Skeletal muscle tissue (tissue), 4 donors: ENCODE measurements around the gene USP35. TPM values are rescaled to one million over a fixed set of nuclear protein-coding genes. Genes with fewer than 3 reads are reported as not detected.

Source experiments
- H3K27ac ChIP-seq: one replicate; pipeline ENCODE4 v1.7.0; 2013; ENCODE audit warnings: mild to moderate bottlenecking, low read depth, low read length, inconsistent platforms
- H3K27me3 ChIP-seq, 3 donors: one replicate each; pipeline ENCODE4 v1.7.0; 2013; ENCODE audit warnings: low read length in 3 of 3; ENCODE audit not compliant: control insufficient read depth in 3 of 3, insufficient read depth in 3 of 3
- H3K36me3 ChIP-seq, 3 donors: one replicate each; pipeline ENCODE4 v1.7.0; 2013; ENCODE audit warnings: low read length in 3 of 3; ENCODE audit not compliant: control insufficient read depth in 3 of 3, insufficient read depth in 3 of 3
- H3K4me1 ChIP-seq, 3 donors: one replicate each; pipeline ENCODE4 v1.7.0; 2013; ENCODE audit warnings: low read length in 3 of 3, mild to moderate bottlenecking in 3 of 3; ENCODE audit not compliant: control insufficient read depth in 3 of 3, insufficient read depth in 3 of 3
- H3K4me3 ChIP-seq, 3 donors: one replicate each; pipeline ENCODE4 v1.7.0; 2013; ENCODE audit warnings: low read length in 3 of 3
- H3K9ac ChIP-seq, 3 donors: one replicate each; pipeline ENCODE4 v1.7.0; 2013; ENCODE audit warnings: low read length in 3 of 3, mild to moderate bottlenecking in 3 of 3, moderate library complexity in 2 of 3, low read depth in 1 of 3
- H3K9me3 ChIP-seq, 3 donors: one replicate each; pipeline ENCODE4 v1.7.0; 2013; ENCODE audit warnings: low read length in 3 of 3; ENCODE audit not compliant: control insufficient read depth in 3 of 3
- total RNA-seq: library from RNA; depleted of rRNA; stranded (reverse); fragments of >200 nt; gene quantifications from one replicate; pipeline ENCODE4 v1.2.3, GENCODE V29; 2014
- donor health status: Osteomylitis.

USP35 gene
- total RNA-seq, 1 donor from 2014 or later: 4.7 TPM

DNA sequence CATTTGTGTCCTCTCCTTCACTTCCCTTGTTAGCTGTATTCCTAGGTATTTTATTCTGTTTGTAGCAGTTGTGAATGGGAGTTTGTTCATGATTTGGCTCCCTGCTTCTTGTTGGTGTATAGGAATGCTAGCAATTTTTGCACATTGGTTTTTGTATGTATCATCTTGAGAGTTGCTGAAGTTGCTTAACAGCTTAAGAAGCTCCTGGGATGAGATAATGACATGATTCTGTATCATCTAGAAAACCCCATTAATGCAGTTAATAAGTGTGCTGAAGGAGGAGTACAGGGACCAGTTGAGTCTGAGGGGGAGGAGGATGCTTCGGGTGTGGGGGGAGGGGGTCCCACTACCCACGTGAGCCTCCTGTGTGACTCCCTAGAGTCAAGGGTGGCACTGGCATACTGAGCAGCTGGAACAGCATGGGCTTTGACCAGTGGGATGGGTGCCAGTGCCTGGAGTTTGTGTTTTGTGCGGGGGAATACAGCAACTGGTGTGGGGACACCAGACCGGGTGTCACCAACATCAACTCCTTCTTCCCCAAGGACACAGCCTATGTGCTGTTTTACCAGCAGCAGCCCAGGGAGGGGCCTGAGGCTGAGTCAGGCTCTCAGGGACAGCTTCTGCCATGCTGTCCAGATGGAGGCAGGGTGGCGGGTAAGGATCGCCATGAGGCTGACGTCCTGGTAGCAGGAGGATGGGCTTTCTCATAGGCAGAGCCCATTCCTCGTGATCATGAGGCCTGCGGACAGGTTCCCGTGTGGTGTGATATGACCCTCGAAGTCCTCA lies 24.1 kb downstream of the USP35 start:
- H3K27ac ChIP-seq: no peak overlapping the region
- H3K27me3 ChIP-seq: no peaks in the 10 kb centered on the region
- H3K9ac ChIP-seq: no peak overlapping the region
- no peaks in the 10 kb centered on the region for H3K9me3 ChIP-seq
- peaks cover 0 to 14% (median 9%) of the 10 kb centered on the region in 3 donors for H3K4me1 ChIP-seq
- H3K4me3 ChIP-seq: no peak overlapping the region
- peaks cover 13 to 35% (median 33%) of the 10 kb centered on the region in 3 donors for H3K36me3 ChIP-seq

- H3K27ac ChIP-seq: no peak overlapping the region
- H3K27me3 ChIP-seq: no peaks in the 10 kb centered on the region
- peaks cover 0 to 5% (median 0%) of the 10 kb centered on the region in 3 donors for H3K4me1 ChIP-seq
- H3K9me3 ChIP-seq: no peaks in the 10 kb centered on the region
- H3K4me3 ChIP-seq: no peak overlapping the region
- H3K9ac ChIP-seq: no peak overlapping the region
- H3K36me3 ChIP-seq: peaks cover 19 to 38% (median 34%) of the 10 kb centered on the region in 3 donors
Measured at GRCh38 chr11:78213526-78214330, 25.0 kb downstream of the USP35 start.

- no peaks in the 10 kb centered on the region for H3K9me3 ChIP-seq
- H3K9ac ChIP-seq: no peak overlapping the region
- peaks cover 24 to 40% (median 34%) of the 10 kb centered on the region in 3 donors for H3K36me3 ChIP-seq
- peaks cover 0 to 2% (median 0%) of the 10 kb centered on the region in 3 donors for H3K4me1 ChIP-seq
- no peak overlapping the region for H3K4me3 ChIP-seq
- no peaks in the 10 kb centered on the region for H3K27me3 ChIP-seq
- H3K27ac ChIP-seq: no peak overlapping the region
Measured at GRCh38 chr11:78214331-78215194, 25.8 kb downstream of the USP35 start.

GRCh38 chr11:78216021-78216420 lies 27.3 kb downstream of the USP35 start:
- no peak overlapping the region for H3K9ac ChIP-seq
- no peak overlapping the region for H3K27ac ChIP-seq
- no peaks in the 10 kb centered on the region for H3K9me3 ChIP-seq
- H3K4me3 ChIP-seq: no peak overlapping the region
- peaks cover 31 to 44% (median 39%) of the 10 kb centered on the region in 3 donors for H3K36me3 ChIP-seq
- H3K27me3 ChIP-seq: no peaks in the 10 kb centered on the region
- peaks cover 0 to 2% (median 0%) of the 10 kb centered on the region in 3 donors for H3K4me1 ChIP-seq

GRCh38 chr11:78216571-78217287 lies 28.0 kb downstream of the USP35 start:
- no peak overlapping the region for H3K4me3 ChIP-seq
- H3K27ac ChIP-seq: no peak overlapping the region
- H3K4me1 ChIP-seq: peaks cover 0 to 2% (median 0%) of the 10 kb centered on the region in 3 donors
- no peak overlapping the region for H3K9ac ChIP-seq
- H3K27me3 ChIP-seq: no peaks in the 10 kb centered on the region
- no peaks in the 10 kb centered on the region for H3K9me3 ChIP-seq
- H3K36me3 ChIP-seq: peaks cover 37 to 49% (median 46%) of the 10 kb centered on the region in 3 donors

GRCh38 chr11:78217650-78218541 lies 29.2 kb downstream of the USP35 start:
- Histone ChIP-seq H3K9me3 (no peaks in the 10 kb centered on the region), H3K27me3 (no peaks in the 10 kb centered on the region), H3K4me1 (peaks cover 0 to 2% (median 0%) of the 10 kb centered on the region in 3 donors), H3K36me3 (peaks cover 37 to 52% (median 51%) of the 10 kb centered on the region in 3 donors), H3K4me3 (no peak overlapping the region), H3K27ac (no peak overlapping the region), H3K9ac (no peak overlapping the region)

- H3K27ac ChIP-seq: no peak overlapping the region
- H3K9ac ChIP-seq: no peak overlapping the region
- no peak overlapping the region for H3K4me3 ChIP-seq
- peaks cover 44 to 56% (median 51%) of the 10 kb centered on the region in 3 donors for H3K36me3 ChIP-seq
- H3K4me1 ChIP-seq: no peaks in the 10 kb centered on the region
- no peaks in the 10 kb centered on the region for H3K27me3 ChIP-seq
- H3K9me3 ChIP-seq: no peaks in the 10 kb centered on the region
Measured at GRCh38 chr11:78218707-78219492, 30.2 kb downstream of the USP35 start.

- no peak overlapping the region for H3K27ac ChIP-seq
- H3K9ac ChIP-seq: no peak overlapping the region
- H3K4me3 ChIP-seq: no peak overlapping the region
- H3K36me3 ChIP-seq: peaks cover 50 to 61% (median 53%) of the 10 kb centered on the region in 3 donors
- H3K27me3 ChIP-seq: no peaks in the 10 kb centered on the region
- H3K9me3 ChIP-seq: no peaks in the 10 kb centered on the region
- H3K4me1 ChIP-seq: no peaks in the 10 kb centered on the region
Measured at GRCh38 chr11:78219493-78220217, 30.9 kb downstream of the USP35 start.
